Measurements from ENCODE around the gene SRPK2. TPM values are rescaled to one million over a fixed set of nuclear protein-coding genes. Genes with fewer than 3 reads are reported as not detected.
"Not testable (repeated sequence)": the region's sequence is repeated elsewhere in the genome, so short reads cannot be mapped to it uniquely, and the experiment has no call there.

The SRPK2 gene
- total RNA-seq, 1 experiment from 2014 or later = 40.3 TPM

DNA sequence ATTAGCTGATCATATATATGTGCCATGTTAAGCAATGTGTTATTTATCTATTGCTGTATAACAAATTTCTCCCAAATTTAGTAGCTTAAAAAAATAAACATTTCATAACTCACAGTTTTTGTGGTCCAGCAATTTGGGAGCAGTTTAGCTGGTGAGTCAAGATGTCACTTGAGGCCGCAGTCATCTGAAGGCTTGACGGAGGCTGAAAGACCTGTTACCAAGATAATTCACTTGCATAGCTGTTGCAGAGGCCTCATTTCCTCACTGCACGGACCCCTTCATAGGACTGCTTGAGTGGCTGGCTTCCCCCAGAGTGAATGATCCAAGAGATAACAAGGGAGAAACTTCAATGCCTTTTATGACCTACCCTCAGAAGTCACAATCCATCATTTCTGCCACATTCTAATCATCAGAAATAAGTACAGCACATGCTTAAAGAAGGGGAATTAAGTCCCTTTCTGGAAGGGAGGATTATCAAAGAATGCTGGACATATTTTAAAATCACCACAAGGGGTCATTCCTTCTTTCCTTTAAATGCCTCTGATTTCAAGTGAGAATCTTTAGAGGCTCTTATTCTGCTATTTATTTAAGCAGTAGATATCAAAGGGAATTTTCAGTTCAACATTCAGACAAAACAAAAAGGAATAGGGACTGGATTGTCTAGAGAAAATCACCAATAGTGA, 10.5 kb upstream of the SRPK2 start:
- Histone ChIP-seq H3K9me3 (replicated peaks) (no peaks in the 10 kb centered on the region), H3K27ac (no peak overlapping the region), H3K36me3 (no peaks in the 10 kb centered on the region), H3K27me3 (replicated peaks) (no peaks in the 10 kb centered on the region), H3K4me3 (no peak overlapping the region), H3K4me1 (replicated peaks) (no peaks in the 10 kb centered on the region)
- no peak for DNase-seq (ENCODE audit: low read depth in 1 of 2, low spot score in 2 of 2)

DNA sequence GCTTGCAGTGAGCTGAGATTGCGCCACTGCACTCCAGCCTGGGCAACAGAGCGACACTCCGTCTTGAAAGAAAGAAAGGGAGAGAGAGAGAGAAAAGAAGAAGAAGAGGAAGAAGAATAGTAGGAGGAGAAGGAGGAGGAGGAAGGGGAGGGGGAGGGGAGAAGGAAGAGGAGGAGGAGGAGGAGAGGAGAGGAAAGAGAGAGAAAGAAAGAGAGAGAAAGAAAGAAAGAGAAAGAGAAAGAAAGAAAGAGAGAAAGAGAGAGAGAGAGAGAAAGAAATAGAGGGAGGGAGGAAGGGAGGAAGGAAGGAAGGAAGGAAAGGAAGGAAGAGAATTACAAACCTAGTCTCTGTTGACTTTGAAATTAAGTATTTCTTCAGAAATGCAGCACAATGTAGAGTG, 7.8 kb upstream of the SRPK2 start:
- no peak overlapping the region for H3K4me3 ChIP-seq
- no peaks in the 10 kb centered on the region for H3K27me3 ChIP-seq (replicated peaks)
- H3K4me1 ChIP-seq (replicated peaks) = no peaks in the 10 kb centered on the region
- no peak overlapping the region for H3K27ac ChIP-seq
- no peaks in the 10 kb centered on the region for H3K9me3 ChIP-seq (replicated peaks)
- no peaks in the 10 kb centered on the region for H3K36me3 ChIP-seq
- no peak for DNase-seq (ENCODE audit: low read depth in 1 of 2, low spot score in 2 of 2)

DNA sequence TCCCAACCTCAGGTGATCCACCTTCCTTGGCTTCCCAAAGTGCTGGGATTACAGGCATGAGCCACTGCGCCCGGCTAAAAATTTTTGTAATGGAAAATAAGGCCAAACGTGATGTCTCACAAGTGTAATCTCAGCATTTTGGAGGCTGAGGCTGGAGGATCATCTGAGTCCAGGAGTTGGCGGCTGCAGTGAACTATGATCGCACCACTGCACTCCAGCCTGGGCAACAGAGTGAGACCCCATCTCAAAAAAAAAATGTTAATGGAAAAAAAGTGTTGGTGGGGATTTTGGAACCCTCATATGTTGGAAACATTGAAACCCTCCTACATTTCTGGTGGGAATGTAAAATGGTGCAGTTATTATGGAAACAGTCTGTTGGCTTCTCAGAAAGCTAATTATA, 2.7 kb upstream of the SRPK2 start:
- Histone ChIP-seq H3K4me3 (no peak overlapping the region), H3K4me1 (replicated peaks) (peaks cover 6% of the 10 kb centered on the region), H3K27me3 (replicated peaks) (no peaks in the 10 kb centered on the region), H3K27ac (no peak overlapping the region), H3K9me3 (replicated peaks) (no peaks in the 10 kb centered on the region), H3K36me3 (peaks cover 13% of the 10 kb centered on the region)
- no peak for DNase-seq (ENCODE audit: low read depth in 1 of 2, low spot score in 2 of 2)

DNA sequence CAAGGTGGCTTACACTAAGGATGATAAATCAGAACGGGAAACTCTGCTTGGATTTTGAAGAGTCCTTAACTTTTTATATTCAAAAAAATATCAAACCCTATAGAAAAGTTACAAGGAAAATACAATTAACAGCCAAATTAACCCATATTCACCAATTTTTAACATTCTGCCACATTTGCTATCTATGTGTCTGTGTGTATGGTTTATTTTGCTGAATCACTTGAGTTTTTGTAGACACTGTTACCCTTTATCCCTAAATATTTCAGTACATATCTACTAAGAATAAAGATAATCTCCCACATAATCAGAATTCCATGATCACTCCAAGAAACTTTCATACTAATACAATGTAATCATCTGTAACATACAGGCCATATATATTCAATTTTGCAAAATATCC, 1.2 kb upstream of the SRPK2 start:
- H3K9me3 ChIP-seq (replicated peaks) = no peaks in the 10 kb centered on the region
- peaks cover 20% of the 10 kb centered on the region for H3K36me3 ChIP-seq
- no peak for DNase-seq (ENCODE audit: low read depth in 1 of 2, low spot score in 2 of 2)
- no peak overlapping the region for H3K4me3 ChIP-seq
- no peak overlapping the region for H3K27ac ChIP-seq
- peaks cover 6% of the 10 kb centered on the region for H3K4me1 ChIP-seq (replicated peaks)
- no peaks in the 10 kb centered on the region for H3K27me3 ChIP-seq (replicated peaks)

DNA sequence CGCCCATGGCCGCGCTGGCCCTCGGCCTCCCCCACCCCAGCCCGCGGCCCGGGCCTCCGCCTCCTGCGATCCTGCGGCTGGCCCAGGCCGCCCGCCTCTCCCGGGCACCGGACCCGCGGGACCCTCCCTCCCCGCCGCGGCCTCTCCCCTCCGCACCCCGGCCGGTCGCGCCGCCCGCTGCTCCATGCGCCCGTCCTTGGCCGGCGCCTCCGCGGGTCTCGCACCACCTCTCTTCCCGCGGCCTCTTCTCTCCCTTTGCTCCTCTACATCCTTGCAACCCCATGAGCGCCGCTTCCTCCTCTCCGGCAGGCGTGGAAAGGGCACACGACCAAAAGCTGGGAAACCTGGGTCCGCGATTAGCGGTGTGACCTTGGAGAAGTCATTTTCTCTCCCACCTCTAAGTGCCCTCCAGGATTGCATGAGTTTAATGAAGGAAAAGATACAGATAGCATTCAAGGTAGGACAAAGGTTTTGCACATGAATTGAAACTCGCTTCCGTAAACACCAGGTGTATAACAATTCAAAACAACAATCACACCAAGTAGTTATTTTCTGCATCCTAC, 448 bp upstream of the SRPK2 start:
- no peaks in the 10 kb centered on the region for H3K9me3 ChIP-seq (replicated peaks)
- no peak overlapping the region for H3K27ac ChIP-seq
- peak overlapping the region; percentile 100 for H3K4me3 ChIP-seq
- H3K27me3 ChIP-seq (replicated peaks) = no peaks in the 10 kb centered on the region
- peak; percentile 57 to 66 for DNase-seq (ENCODE audit: low read depth in 1 of 2, low spot score in 2 of 2)
- peaks cover 20% of the 10 kb centered on the region for H3K36me3 ChIP-seq
- H3K4me1 ChIP-seq (replicated peaks) = peaks cover 6% of the 10 kb centered on the region

DNA sequence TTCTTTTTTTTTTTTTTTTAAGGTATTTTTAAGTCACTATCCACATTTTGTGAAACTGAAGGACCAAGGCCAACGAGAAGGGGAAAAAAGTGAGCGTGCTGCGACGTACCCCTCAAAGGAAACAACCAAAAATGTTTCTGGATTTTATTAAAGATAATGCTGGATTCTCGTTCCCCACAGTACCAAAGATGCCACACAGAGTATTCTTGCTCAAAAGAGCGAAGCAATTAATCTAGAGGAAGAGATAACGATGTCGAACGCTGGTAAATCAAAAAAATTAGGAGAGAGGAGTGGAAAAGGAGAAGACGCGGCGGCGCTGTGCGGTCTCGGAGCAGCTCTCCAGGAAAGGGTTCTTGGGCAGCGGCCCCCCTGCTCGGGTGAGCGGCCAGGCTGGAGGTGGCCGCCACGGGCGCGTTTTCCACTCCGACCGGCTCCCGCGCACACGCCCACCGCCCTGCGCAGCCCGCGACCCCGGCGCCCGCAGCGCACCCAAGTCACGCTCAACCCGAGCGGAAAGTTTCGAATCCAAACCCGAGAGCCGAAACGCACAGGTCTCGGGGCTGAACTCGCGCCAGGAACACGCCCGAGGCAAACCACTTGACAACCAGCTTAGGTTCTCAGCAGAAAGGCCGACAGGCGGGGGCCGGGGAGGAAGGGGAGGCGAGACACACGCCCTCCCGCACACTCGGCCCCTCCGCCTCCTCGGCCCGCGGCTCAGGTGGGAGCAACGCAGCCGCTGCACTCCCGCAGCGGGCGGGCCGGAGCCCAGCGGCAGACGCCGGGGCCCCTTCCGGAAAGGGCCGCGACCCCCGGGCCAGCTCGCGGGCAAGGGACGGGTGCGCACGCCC, 989 bp downstream of the SRPK2 start:
- no peak overlapping the region; the same call in 1 of the 2 replicates for H3K27ac ChIP-seq
- H3K4me3 ChIP-seq = peak overlapping the region; percentile 100
- peaks cover 20% of the 10 kb centered on the region for H3K36me3 ChIP-seq
- H3K27me3 ChIP-seq (replicated peaks) = no peaks in the 10 kb centered on the region
- peak; percentile 66 to 78 for DNase-seq (ENCODE audit: low read depth in 1 of 2, low spot score in 2 of 2)
- peaks cover 6% of the 10 kb centered on the region for H3K4me1 ChIP-seq (replicated peaks)
- H3K9me3 ChIP-seq (replicated peaks) = no peaks in the 10 kb centered on the region

DNA sequence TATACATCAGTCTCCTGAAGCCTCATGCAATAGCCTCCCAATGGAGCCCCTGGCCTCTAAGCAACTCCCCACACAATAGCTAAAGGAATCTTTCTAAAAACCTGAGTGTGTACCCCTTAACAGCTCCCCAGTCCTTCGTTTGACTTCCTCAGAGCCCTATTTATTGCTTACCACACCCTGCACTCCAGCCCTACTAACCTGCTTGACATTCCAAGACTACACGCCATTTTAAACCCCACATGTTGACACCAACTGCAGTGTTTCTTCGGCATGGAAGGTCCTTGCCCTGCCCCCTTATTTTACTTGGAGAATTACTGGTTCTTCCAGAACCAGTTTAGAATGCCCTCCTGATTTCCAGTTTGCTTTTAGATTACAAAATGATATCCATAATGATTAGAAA, 10.8 kb downstream of the SRPK2 start:
- DNase-seq (ENCODE audit: low read depth in 1 of 2, low spot score in 2 of 2) = no peak
- Histone ChIP-seq H3K27me3 (replicated peaks) (no peaks in the 10 kb centered on the region), H3K4me3 (no peak overlapping the region), H3K4me1 (replicated peaks) (no peaks in the 10 kb centered on the region), H3K27ac (no peak overlapping the region), H3K36me3 (no peaks in the 10 kb centered on the region), H3K9me3 (replicated peaks) (no peaks in the 10 kb centered on the region)

DNA sequence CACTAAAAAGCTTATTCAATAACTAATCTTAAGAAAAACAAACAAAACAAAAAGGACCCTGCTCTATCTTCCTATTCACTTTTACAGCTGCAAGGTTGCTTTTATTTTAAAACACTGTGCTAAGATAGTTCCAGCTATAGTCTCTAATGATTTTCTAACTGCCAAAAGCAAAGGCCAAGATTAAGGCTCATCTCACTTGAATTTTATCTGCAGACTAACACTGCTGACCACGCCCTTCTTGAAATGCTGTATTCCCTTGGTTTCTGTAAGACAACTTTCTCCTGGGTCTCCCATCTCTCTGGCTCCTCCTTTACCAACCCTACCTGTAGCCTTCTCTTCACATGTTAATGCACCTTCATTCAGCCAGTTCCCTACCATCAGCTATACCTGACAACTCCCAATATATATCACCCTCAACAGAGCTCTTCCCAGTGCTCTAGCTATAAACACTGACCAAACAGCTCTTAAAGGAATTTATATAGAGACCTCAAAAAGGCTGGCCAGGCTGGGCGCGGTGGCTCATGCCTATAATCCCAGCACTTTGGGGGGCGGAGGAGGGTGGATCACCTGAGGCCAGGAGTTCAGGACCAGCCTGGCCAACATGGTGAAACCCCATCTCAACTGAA, 11.7 kb downstream of the SRPK2 start:
- DNase-seq (ENCODE audit: low read depth in 1 of 2, low spot score in 2 of 2) = no peak
- Histone ChIP-seq H3K36me3 (no peaks in the 10 kb centered on the region), H3K27me3 (replicated peaks) (no peaks in the 10 kb centered on the region), H3K9me3 (replicated peaks) (no peaks in the 10 kb centered on the region), H3K27ac (no peak overlapping the region), H3K4me1 (replicated peaks) (no peaks in the 10 kb centered on the region), H3K4me3 (no peak overlapping the region)

DNA sequence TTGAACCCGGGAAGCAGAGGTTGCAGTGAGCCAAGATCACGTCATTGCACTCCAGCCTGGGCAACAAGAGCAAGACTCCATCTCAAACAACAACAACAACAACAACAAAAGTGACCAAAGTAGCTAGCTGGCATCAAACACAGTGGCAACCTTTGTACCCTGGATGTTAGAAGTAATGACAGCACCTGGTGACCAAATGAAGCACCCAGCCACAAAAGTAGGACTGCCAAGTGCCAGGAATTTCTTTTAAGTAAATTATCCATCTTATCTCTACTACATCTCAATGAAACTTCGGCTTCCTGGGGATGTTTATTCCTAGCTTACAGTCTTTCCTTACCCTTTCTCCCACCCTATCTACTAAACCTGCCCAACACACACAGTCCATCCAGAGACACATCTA, 18.8 kb downstream of the SRPK2 start:
- H3K36me3 ChIP-seq = no peaks in the 10 kb centered on the region
- no peak overlapping the region for H3K27ac ChIP-seq
- H3K27me3 ChIP-seq (replicated peaks) = no peaks in the 10 kb centered on the region
- DNase-seq (ENCODE audit: low read depth in 1 of 2, low spot score in 2 of 2) = no peak
- H3K9me3 ChIP-seq (replicated peaks) = no peaks in the 10 kb centered on the region; the same call in 1 of the 2 replicates
- no peak overlapping the region for H3K4me3 ChIP-seq
- H3K4me1 ChIP-seq (replicated peaks) = no peaks in the 10 kb centered on the region

DNA sequence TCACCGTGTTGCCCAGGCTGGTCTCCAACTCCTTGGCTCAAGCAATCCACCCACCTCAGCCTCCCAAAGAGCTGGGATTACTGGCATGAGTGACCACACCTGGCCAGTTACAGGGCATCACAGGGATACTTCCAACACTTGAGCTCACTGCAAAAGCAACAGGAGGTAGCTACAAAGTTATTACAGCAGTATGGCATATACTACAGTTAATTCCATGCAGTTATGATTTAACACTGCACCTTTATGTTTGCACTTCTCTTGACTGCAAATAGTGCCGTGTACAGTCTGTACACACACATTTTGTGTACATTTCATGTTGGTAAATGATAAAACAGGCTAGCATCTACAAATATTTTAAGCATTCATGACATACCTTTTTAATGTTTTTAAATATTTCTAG, 21.3 kb downstream of the SRPK2 start:
- Histone ChIP-seq H3K27me3 (replicated peaks) (no peaks in the 10 kb centered on the region), H3K4me1 (replicated peaks) (no peaks in the 10 kb centered on the region), H3K4me3 (no peak overlapping the region), H3K9me3 (replicated peaks) (no peaks in the 10 kb centered on the region; the same call in 1 of the 2 replicates), H3K27ac (no peak overlapping the region), H3K36me3 (no peaks in the 10 kb centered on the region)
- DNase-seq (ENCODE audit: low read depth in 1 of 2, low spot score in 2 of 2) = no peak

DNA sequence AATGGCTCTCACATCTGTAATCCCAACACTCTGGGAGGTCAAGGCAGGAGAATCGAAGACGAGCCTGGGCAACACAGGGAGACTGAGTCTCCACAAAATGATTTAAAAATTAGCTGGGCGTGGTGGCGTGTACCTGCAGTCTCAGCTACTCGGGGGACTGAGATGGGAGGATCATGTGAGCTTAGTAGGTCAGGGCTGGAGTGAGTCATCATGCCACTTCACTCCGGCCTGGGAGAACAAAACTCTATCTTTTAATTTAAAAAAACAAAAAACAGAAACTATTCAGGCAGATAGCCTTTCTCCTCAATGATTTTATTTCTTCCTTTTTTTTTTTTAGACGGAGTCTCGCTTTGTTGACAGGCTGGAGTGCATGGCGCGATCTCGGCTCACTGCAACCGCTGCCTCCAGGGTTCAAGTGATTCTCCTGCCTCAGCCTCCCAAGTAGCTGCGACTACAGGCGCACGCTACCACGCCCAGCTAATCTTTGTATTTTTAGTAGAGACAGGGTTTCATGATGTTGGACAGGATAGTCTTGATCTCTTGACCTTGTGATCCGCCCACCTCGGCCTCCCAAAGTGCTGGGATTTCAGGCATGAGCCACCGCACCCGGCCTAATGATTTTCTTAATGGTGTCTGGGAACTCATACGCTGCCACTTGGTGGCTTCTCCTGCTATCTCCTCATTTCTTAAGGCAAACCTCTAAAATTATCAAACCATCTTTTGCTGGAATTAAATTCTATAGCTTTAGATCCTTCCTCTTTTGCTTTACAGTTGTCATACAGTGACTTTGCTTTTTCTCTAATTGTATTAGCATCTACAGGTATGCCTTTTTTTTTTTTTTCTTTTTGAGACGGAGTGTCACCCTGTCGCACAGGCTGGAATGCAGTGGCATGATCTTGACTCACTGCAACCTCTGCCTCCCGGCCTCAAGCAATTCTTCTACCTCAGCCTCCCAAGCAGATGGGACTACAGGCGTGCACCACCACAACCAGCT, 22.9 kb downstream of the SRPK2 start:
- H3K4me1 ChIP-seq (replicated peaks) = no peaks in the 10 kb centered on the region
- H3K9me3 ChIP-seq (replicated peaks) = no peaks in the 10 kb centered on the region; the same call in 1 of the 2 replicates
- H3K27ac ChIP-seq = no peak overlapping the region
- H3K27me3 ChIP-seq (replicated peaks) = no peaks in the 10 kb centered on the region
- no peak overlapping the region for H3K4me3 ChIP-seq
- no peak for DNase-seq (ENCODE audit: low read depth in 1 of 2, low spot score in 2 of 2)
- H3K36me3 ChIP-seq = no peaks in the 10 kb centered on the region

DNA sequence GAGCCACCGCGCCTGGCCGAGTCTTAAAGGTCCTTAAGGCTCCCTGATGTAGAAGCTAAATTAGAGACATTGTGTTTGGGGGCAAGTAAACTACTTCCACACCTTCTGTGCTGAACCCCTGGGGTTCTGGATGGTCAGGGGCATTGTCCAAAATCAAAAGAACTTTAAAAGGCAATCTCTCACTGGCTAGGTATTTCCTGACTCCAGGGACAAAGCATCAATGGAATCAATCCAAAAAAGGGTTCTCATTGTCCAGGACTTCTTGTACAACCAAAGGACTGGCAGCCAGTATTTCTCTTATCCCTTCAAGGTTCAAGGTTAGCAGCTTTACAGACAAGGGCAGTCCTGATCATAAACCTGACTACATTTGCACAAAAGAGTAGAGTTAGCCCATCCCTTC, 24.0 kb downstream of the SRPK2 start:
- DNase-seq (ENCODE audit: low read depth in 1 of 2, low spot score in 2 of 2) = no peak
- no peaks in the 10 kb centered on the region for H3K27me3 ChIP-seq (replicated peaks)
- no peaks in the 10 kb centered on the region for H3K36me3 ChIP-seq
- H3K9me3 ChIP-seq (replicated peaks) = no peaks in the 10 kb centered on the region; the same call in 1 of the 2 replicates
- H3K4me3 ChIP-seq = no peak overlapping the region
- H3K27ac ChIP-seq = no peak overlapping the region
- H3K4me1 ChIP-seq (replicated peaks) = no peaks in the 10 kb centered on the region

DNA sequence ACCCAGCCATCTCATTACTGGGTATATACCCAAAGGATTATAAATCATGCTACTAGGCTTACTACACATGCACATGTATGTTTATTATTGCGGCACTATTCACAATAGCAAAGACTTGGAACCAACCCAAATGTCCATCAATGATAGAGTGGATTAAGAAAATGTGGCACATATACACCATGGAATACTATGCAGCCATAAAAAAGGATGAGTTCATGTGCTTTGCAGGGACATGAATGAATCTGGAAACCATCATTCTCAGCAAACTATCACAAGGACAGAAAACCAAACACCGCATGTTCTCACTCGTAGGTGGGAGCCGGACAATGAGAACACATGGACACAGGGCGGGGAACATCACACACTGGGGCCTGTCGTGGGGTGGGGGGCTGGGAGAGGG, 25.1 kb downstream of the SRPK2 start:
- H3K9me3 ChIP-seq (replicated peaks); DNase-seq (ENCODE audit: low read depth in 1 of 2, low spot score in 2 of 2); H3K36me3 ChIP-seq; H3K4me1 ChIP-seq (replicated peaks); H3K27me3 ChIP-seq (replicated peaks); H3K27ac ChIP-seq; H3K4me3 ChIP-seq: not testable (repeated sequence)

All from SJSA1 (cell line).